DND-41 (cell line): ENCODE data around the gene CENPS.

Experiments
- EZH2 ChIP-seq: IDR thresholded peaks from 3 replicates; pipeline ENCODE4 v1.6.1; 2012; ENCODE audit warnings: borderline replicate concordance, low read depth, mild to moderate bottlenecking, moderate library complexity, low read length, inconsistent platforms; ENCODE audit not compliant: severe bottlenecking
- TF ChIP-seq, protein P1 (sequence below): IDR thresholded peaks from 2 replicates; pipeline ENCODE4 v1.5.1; 2012; ENCODE audit warnings: borderline replicate concordance, low read length, moderate library complexity, mild to moderate bottlenecking; ENCODE audit not compliant: poor library complexity, severe bottlenecking; ENCODE audit errors: extremely low read depth

DNA sequence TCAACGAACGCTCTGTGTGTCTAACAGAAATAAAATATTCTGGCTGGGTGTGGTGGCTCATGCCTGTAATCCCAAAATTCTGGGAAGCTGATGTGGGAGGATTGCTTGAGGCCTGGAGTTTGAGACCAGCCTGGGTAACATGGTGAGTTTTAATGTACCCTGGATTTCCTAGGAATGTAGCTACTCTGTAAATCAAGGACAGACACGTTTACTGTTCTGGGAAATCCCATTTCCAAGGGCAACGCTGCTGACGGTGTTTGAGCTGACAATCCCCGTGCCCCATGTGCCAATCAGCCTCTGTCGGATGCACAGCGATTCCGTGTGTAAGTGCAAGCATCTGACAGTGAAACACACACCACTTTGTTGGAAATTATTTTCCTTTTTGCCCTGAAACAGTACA lies 27.6 kb downstream of the CENPS start:
- TF ChIP-seq, protein P1, sequence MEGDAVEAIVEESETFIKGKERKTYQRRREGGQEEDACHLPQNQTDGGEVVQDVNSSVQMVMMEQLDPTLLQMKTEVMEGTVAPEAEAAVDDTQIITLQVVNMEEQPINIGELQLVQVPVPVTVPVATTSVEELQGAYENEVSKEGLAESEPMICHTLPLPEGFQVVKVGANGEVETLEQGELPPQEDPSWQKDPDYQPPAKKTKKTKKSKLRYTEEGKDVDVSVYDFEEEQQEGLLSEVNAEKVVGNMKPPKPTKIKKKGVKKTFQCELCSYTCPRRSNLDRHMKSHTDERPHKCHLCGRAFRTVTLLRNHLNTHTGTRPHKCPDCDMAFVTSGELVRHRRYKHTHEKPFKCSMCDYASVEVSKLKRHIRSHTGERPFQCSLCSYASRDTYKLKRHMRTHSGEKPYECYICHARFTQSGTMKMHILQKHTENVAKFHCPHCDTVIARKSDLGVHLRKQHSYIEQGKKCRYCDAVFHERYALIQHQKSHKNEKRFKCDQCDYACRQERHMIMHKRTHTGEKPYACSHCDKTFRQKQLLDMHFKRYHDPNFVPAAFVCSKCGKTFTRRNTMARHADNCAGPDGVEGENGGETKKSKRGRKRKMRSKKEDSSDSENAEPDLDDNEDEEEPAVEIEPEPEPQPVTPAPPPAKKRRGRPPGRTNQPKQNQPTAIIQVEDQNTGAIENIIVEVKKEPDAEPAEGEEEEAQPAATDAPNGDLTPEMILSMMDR = no peak
- TF ChIP-seq EZH2 = no peak
